AG04449 (cell line): Measurements from ENCODE around the gene IMPA2.

Source experiments
- CTCF ChIA-PET: fragments of 350-600 bp; formaldehyde crosslinking; extraction: SDS; loops from one replicate; lab custom pipeline; 2021; ENCODE audit warnings: antibody characterized with exemption; lab: Yijun Ruan, JAX
- POLR2A ChIA-PET: fragments of 400-600, 350-600 bp; formaldehyde crosslinking; extraction: SDS; loops from one replicate; lab custom pipeline; 2020; ENCODE audit warnings: antibody characterized with exemption, inconsistent platforms; lab: Yijun Ruan, JAX
- DNase-seq: peaks from one replicate; pipeline ENCODE4 v3.0.0-alpha.2; 2010; ENCODE audit warnings: low read depth, low spot score
- H3K4me3 ChIP-seq: 2 replicates; pipeline ENCODE4 v1.5.1; 2011; ENCODE audit warnings: low read depth, mild to moderate bottlenecking, control low read depth, low read length
- TF ChIP-seq, protein P1 (sequence below): IDR thresholded peaks from one replicate; pipeline ENCODE4 v1.5.1; 2011; ENCODE audit warnings: mild to moderate bottlenecking, moderate library complexity, low read length, control low read depth, inconsistent platforms; ENCODE audit not compliant: insufficient read depth; ENCODE audit errors: missing control alignments

The IMPA2 gene

DNA sequence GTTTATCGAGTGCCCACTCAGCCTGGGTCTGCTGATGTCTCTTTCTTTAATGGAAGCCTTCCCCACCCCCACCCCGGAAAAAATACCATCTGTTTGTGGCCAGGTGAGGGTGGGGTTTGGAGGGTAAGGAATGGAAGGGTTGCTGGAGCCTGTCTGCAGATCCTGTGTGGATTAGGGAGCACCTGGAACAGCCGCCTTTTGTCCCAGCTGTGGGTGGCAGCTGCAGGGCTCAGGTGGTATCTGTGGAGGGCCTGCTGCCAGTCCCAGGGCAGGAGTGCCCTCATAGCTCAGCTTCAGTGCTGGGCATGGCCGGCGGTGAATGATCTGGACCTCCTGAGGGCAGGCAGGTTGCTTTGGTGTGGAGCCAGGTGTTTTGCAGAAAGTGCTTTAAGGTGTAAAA is 45.3 kb downstream of the IMPA2 start:
- ChIA-PET CTCF (no interaction called here), POLR2A (no interaction called here)
- TF ChIP-seq, protein P1, sequence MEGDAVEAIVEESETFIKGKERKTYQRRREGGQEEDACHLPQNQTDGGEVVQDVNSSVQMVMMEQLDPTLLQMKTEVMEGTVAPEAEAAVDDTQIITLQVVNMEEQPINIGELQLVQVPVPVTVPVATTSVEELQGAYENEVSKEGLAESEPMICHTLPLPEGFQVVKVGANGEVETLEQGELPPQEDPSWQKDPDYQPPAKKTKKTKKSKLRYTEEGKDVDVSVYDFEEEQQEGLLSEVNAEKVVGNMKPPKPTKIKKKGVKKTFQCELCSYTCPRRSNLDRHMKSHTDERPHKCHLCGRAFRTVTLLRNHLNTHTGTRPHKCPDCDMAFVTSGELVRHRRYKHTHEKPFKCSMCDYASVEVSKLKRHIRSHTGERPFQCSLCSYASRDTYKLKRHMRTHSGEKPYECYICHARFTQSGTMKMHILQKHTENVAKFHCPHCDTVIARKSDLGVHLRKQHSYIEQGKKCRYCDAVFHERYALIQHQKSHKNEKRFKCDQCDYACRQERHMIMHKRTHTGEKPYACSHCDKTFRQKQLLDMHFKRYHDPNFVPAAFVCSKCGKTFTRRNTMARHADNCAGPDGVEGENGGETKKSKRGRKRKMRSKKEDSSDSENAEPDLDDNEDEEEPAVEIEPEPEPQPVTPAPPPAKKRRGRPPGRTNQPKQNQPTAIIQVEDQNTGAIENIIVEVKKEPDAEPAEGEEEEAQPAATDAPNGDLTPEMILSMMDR, result no peak
- no peak overlapping the region for H3K4me3 ChIP-seq
- DNase-seq, result no peak

DNA sequence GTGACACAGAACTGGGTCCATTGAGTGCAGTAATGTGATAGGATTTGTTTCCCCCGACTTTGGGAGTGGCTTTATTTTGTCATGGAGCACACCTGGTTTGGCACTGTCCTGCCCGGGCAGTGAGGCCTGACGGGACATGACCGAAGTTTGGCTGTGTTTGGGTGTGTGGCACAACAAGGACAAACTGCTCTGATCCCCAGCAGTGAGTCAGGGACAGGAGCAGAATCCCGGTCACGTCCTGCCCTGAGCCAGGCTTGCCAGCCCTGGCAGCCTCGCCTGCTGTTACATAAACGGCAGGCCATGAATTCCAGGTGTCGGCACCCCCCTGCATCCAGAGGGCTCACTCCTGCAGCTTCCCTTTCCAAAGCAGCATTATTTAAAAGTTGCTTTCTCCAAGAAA is 45.7 kb downstream of the IMPA2 start:
- CTCF ChIA-PET, result no interaction called here
- POLR2A ChIA-PET, result no interaction called here
- TF ChIP-seq, protein P1, result no peak
- H3K4me3 ChIP-seq, result no peak overlapping the region
- DNase-seq, result no peak

DNA sequence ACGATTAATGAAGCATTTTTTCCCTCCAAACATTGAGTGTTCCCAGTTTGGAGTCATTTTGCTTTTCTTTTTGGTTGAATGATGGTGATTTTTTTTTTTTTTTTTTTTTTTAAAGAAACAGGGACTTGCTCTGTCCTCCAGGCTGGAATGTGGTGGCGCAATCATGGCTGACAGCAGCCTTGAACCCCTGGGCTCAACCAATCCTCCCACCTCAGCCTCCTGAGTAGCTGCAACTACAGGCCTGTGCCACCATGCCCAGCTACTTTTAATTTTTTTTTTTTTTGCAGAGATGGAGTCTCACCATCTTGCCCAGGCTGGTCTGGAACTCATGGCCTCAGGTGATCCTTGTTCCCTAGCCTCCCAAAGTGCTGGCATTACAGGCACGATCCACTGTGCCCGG is 46.2 kb downstream of the IMPA2 start:
- TF ChIP-seq, protein P1, result no peak
- POLR2A ChIA-PET, result no interaction called here
- CTCF ChIA-PET, result no interaction called here
- H3K4me3 ChIP-seq, result no peak overlapping the region
- DNase-seq, result no peak

DNA sequence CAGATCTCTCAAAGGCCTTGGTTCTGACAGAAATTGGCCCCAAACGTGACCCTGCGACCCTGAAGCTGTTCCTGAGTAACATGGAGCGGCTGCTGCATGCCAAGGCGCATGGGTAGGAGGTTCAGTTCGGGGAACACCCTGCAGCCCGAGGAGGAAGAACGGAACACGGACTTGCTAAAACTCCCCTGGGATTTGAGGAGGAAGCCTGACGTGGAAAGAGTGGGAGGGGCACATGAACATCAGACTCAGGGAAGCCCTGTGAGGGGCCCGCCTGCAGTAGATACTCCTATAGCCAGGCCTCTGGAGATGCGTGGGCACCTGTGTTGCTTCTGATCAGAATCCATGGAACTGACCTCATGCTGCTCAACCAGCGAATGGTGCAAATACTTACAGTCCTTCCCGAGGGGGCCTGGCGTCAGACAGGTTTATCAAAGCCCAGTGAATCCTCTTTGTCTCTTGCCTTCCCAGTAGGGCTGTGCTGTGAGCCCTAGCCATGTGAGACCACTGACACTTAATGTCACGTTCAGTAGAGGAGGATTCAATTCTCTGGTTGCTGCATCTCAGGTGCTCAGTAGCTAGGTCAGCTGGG is 46.8 kb downstream of the IMPA2 start:
- no peak for DNase-seq
- CTCF ChIA-PET, result interaction anchor here (1.2 kb wide), 1 partner anchor 91 kb away, joined by 3 read pairs; no protein-coding TSS in a partner anchor
- TF ChIP-seq, protein P1, result no peak
- POLR2A ChIA-PET, result no interaction called here
- no peak overlapping the region for H3K4me3 ChIP-seq

DNA sequence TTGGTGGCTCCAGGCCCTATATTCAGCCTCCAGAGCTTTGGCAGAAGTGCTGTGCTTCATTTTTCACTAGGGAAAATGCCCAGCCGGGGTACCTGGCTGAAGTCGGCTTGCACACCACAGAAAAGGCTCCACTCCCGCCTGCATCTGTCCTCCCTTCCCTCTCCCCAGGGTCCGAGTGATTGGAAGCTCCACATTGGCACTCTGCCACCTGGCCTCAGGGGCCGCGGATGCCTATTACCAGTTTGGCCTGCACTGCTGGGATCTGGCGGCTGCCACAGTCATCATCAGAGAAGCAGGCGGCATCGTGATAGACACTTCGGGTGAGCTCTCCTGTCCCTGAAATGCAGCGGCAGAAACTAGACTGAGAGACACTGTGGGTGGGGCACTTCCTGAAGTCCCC is 47.4 kb downstream of the IMPA2 start:
- ChIA-PET POLR2A (no interaction called here), CTCF (interaction anchor here (1.2 kb wide), 1 partner anchor 91 kb away, joined by 3 read pairs; no protein-coding TSS in a partner anchor)
- H3K4me3 ChIP-seq, result no peak overlapping the region
- DNase-seq, result no peak
- TF ChIP-seq, protein P1, result no peak

DNA sequence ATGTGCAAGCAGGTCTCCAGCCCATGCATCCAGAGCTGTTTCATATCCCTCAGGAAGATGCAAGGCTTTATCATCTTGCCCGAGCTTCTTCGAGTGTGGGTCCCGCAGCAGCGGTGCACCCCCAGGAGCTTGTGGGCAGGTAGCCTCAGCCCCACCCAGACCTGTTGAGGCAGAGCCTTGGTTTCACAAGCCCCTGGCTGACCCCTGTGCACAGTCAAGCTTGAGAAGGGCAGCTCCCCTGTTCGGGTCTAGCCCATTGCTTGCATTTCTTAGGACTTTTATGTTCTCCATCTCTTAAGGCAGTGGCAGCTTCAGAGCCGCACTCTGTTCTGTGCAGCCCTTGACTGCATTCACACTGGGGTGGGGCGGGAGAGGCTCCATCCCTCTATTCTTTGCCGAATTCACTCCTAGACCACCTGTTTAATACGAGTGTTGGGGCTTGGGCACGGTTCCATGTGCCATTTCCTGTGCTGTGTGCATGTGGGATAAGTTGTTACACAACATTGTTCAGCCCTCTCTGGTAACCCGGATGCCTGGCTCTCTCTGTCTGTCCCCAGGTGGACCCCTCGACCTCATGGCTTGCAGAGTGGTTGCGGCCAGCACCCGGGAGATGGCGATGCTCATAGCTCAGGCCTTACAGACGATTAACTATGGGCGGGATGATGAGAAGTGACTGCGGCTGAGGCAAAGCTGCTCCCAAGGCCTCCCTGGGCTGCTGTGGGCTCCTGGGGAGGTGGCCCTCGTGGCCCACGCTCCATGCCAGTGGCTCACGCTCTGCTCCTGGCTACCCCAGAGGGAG is 48.7 kb downstream of the IMPA2 start:
- POLR2A ChIA-PET, result no interaction called here
- CTCF ChIA-PET, result interaction anchor here (0.8 to 5.0 kb wide), 4 partner anchors 10 to 92 kb away, joined by 3 to 26 read pairs (median 12); no protein-coding TSS in a partner anchor
- TF ChIP-seq, protein P1, result no peak

More for the DNA sequence above, 48.7 kb downstream of the IMPA2 start:
- DNase-seq, result no peak
- H3K4me3 ChIP-seq, result no peak overlapping the region
